HepG2 (cell line): ENCODE data around the gene HECTD4. TPM values are rescaled to one million over a fixed set of nuclear protein-coding genes. Genes with fewer than 3 reads are reported as not detected.
A peak's percentile ranks its signal among the peaks of the same experiment; 100 is the strongest.

Experiments
- ATF7-NPFF ChIP-seq: sonication (generic); formaldehyde crosslinking; IDR thresholded peaks from 2 replicates; pipeline ENCODE4 v1.8.1; 2023; ENCODE audit warnings: mild to moderate bottlenecking, low read depth, missing genetic modification reagents, moderate library complexity
- GPN1 ChIP-seq: sonication (generic); formaldehyde crosslinking; IDR thresholded peaks from 2 replicates; pipeline ENCODE4 v1.5.1; 2020; ENCODE audit warnings: missing genetic modification reagents, borderline replicate concordance
- NBN ChIP-seq: fragments of 450-650 bp; conservative IDR thresholded peaks from 2 replicates; pipeline ENCODE4 v1.6.1; 2017
- NFRKB ChIP-seq: fragments of 450-650 bp; IDR thresholded peaks from 2 replicates; pipeline ENCODE4 v1.6.1; 2017
- SIX1 ChIP-seq: sonication (generic); formaldehyde crosslinking; IDR thresholded peaks from 2 replicates; pipeline ENCODE4 v1.4.0; 2020; ENCODE audit warnings: missing genetic modification reagents, borderline replicate concordance
- U2AF1 ChIP-seq: fragments of 200-400 bp; formaldehyde crosslinking; optimal IDR thresholded peaks from 2 replicates; pipeline ENCODE3; 2017; ENCODE audit warnings: mild to moderate bottlenecking, low read depth, low read length
- ZNF160 ChIP-seq: sonication (generic); formaldehyde crosslinking; IDR thresholded peaks from 2 replicates; pipeline ENCODE4 v1.8.0; 2022; ENCODE audit warnings: mild to moderate bottlenecking, inconsistent platforms, missing genetic modification reagents
- ZNF180 ChIP-seq: sonication (generic); formaldehyde crosslinking; IDR thresholded peaks from 2 replicates; pipeline ENCODE4 v1.4.0; 2020; ENCODE audit warnings: low read depth, missing genetic modification reagents, borderline replicate concordance
- ZNF235 ChIP-seq: sonication (generic); formaldehyde crosslinking; IDR thresholded peaks from 2 replicates; pipeline ENCODE4 v1.8.1; 2023; ENCODE audit warnings: mild to moderate bottlenecking, missing genetic modification reagents, borderline replicate concordance
- ZNF292 ChIP-seq: sonication (generic); formaldehyde crosslinking; IDR thresholded peaks from 2 replicates; pipeline ENCODE4 v1.8.1; 2022; ENCODE audit warnings: mild to moderate bottlenecking, low read depth, missing genetic modification reagents, borderline replicate concordance
- ZNF317 ChIP-seq: sonication (generic); formaldehyde crosslinking; IDR thresholded peaks from 2 replicates; pipeline ENCODE4 v1.5.0; 2020; ENCODE audit warnings: mild to moderate bottlenecking, missing genetic modification reagents
- ZNF367 ChIP-seq: sonication (generic); formaldehyde crosslinking; IDR thresholded peaks from 2 replicates; pipeline ENCODE4 v1.4.0; 2020; ENCODE audit warnings: missing genetic modification reagents, borderline replicate concordance
- ZNF460 ChIP-seq: sonication (generic); formaldehyde crosslinking; IDR thresholded peaks from 2 replicates; pipeline ENCODE4 v1.5.1; 2020; ENCODE audit warnings: missing genetic modification reagents, mild to moderate bottlenecking, borderline replicate concordance
- ZNF598 ChIP-seq: sonication (generic); formaldehyde crosslinking; IDR thresholded peaks from 2 replicates; pipeline ENCODE4 v1.5.1; 2020; ENCODE audit warnings: mild to moderate bottlenecking, missing genetic modification reagents, borderline replicate concordance
- ZNF781 ChIP-seq: sonication (generic); formaldehyde crosslinking; IDR thresholded peaks from 2 replicates; pipeline ENCODE4 v1.5.1; 2020; ENCODE audit warnings: borderline replicate concordance, mild to moderate bottlenecking, missing genetic modification reagents; ENCODE audit errors: not compliant biosample characterization
- polyA plus RNA-seq, 8 experiments: library from polyadenylated mRNA; depleted of rRNA in 3 of 8; stranded (reverse) in 7 of 8; unstranded in 1 of 8; fragments of >200 nt; fragmentation: Illumina TruSeq in 4 of 8; extraction: Trizol in 4 of 8; gene quantifications; 2 replicates each; pipeline versions ENCODE4 v1.2.1 to v1.2.3, GENCODE V29; 2011 to 2016; ENCODE audit warnings: low read depth in 4 of 8, missing spikeins in 1 of 8, mixed read lengths in 1 of 8; ENCODE audit not compliant: insufficient read depth in 1 of 8
- total RNA-seq, 5 experiments: library from RNA; depleted of rRNA; stranded (reverse); fragments of >200 nt; fragmentation: Illumina TruSeq; extraction: Trizol; gene quantifications; 2 replicates each; pipeline ENCODE4 v1.2.3, GENCODE V29; 2016; ENCODE audit warnings: low read depth in 1 of 5
- TF ChIP-seq, protein P1 (sequence below): sonication (generic); formaldehyde crosslinking; IDR thresholded peaks from 2 replicates; pipeline ENCODE4 v1.4.0; 2020; ENCODE audit warnings: missing genetic modification reagents, mild to moderate bottlenecking, borderline replicate concordance
- TF ChIP-seq, protein P2 (sequence below): sonication (generic); formaldehyde crosslinking; IDR thresholded peaks from 2 replicates; pipeline ENCODE4 v1.8.0; 2022; ENCODE audit warnings: mild to moderate bottlenecking, missing genetic modification reagents; ENCODE audit not compliant: insufficient replicate concordance
- TF ChIP-seq, protein P3 (sequence below), 2 experiments: fragments of 450-650 bp in 1 of 2; sonication (generic) in 1 of 2; formaldehyde crosslinking; IDR thresholded peaks; 2 replicates each; pipeline versions ENCODE4 v1.5.0 to v1.8.0; 2020 to 2022; ENCODE audit warnings: mild to moderate bottlenecking in 1 of 2, missing genetic modification reagents in 1 of 2
- TF ChIP-seq, protein P4 (sequence below): IDR thresholded peaks from 2 replicates; pipeline ENCODE4 v1.6.1; 2016; ENCODE audit warnings: mild to moderate bottlenecking
- TF ChIP-seq, protein P5 (sequence below): sonication (generic); formaldehyde crosslinking; IDR thresholded peaks from 2 replicates; pipeline ENCODE4 v1.9.0; 2021; ENCODE audit warnings: missing genetic modification reagents, mild to moderate bottlenecking, borderline replicate concordance

The HECTD4 gene
- total and polyA plus RNA-seq, 2 of the 13 experiments (the other 11 are each of a cell fraction or from before 2014, with no cell fraction given), result 9.0 to 11.4 TPM

DNA sequence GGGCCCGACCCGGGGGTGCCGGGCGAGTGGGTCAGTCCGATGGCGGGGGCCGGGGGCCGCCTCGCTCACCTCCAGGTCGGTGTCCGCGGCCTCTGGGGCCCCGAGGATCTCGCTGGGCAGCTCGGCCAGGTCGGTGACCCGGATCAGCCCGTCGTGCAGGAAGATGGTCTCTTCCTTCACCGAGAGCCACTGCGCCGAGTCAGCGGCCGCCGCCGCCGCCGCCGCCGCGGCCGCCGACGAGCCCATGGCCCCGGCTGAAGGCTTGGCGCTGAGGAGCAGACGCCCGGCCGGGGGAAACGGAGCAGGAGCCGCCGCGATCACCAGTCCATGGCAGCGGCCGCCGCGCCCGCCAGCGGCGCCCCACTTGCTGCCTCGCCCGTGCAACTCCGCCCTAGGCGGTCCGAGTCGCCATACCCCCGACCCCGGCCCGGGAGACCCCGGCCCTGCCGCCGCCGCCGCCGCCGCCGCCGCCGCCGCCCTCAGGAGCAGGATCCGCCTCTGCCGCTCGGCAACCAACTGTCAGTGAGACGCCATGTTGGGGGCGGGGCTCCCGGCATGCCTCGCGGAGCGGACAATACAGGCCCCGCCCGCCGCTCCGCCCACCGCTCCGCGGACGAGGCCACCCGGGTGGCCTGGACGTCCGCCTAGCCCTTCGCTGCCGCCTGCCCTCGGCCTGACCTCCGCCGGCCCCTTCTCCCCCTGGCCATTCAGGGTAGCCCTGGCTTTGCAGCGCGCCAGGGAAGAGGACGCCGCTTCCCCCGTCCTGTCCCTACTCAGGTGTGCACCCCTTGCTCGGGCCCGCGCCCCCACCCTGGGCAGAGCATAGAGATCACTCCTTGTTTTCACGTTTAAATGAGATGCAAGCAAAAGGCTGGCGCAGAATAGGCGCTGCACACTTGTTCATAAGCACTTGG, at the start of gene HECTD4 (continued):
- TF ChIP-seq, protein P1, sequence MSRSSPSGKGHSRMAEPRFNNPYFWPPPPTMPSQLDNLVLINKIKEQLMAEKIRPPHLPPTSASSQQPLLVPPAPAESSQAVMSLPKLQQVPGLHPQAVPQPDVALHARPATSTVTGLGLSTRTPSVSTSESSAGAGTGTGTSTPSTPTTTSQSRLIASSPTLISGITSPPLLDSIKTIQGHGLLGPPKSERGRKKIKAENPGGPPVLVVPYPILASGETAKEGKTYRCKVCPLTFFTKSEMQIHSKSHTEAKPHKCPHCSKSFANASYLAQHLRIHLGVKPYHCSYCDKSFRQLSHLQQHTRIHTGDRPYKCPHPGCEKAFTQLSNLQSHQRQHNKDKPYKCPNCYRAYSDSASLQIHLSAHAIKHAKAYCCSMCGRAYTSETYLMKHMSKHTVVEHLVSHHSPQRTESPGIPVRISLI (CRISPR knock-in tag), result peak; percentile 53; the same call in 1 of the 2 replicates
- TF ChIP-seq ZNF460, result no peak
- peak; percentile 40 for TF ChIP-seq ZNF235
- TF ChIP-seq, protein P2, sequence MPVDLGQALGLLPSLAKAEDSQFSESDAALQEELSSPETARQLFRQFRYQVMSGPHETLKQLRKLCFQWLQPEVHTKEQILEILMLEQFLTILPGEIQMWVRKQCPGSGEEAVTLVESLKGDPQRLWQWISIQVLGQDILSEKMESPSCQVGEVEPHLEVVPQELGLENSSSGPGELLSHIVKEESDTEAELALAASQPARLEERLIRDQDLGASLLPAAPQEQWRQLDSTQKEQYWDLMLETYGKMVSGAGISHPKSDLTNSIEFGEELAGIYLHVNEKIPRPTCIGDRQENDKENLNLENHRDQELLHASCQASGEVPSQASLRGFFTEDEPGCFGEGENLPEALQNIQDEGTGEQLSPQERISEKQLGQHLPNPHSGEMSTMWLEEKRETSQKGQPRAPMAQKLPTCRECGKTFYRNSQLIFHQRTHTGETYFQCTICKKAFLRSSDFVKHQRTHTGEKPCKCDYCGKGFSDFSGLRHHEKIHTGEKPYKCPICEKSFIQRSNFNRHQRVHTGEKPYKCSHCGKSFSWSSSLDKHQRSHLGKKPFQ (CRISPR knock-in tag), result peak; percentile 54
- TF ChIP-seq ZNF367 (CRISPR knock-in tag), result no peak
- TF ChIP-seq NFRKB, result no peak
- TF ChIP-seq ZNF598 (CRISPR knock-in tag), result no peak
- no peak for TF ChIP-seq U2AF1
- no peak for TF ChIP-seq SIX1
- TF ChIP-seq, protein P3, sequence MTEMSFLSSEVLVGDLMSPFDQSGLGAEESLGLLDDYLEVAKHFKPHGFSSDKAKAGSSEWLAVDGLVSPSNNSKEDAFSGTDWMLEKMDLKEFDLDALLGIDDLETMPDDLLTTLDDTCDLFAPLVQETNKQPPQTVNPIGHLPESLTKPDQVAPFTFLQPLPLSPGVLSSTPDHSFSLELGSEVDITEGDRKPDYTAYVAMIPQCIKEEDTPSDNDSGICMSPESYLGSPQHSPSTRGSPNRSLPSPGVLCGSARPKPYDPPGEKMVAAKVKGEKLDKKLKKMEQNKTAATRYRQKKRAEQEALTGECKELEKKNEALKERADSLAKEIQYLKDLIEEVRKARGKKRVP (CRISPR knock-in tag; IDR thresholded peaks at IDR 0.05), result 0 out of 4 replicates have a peak, but pooled peaks of 1 of the 2 experiments have one; percentile 60
- peak; percentile 67; the same call in 1 of the 2 replicates for TF ChIP-seq ATF7-NPFF (CRISPR knock-in tag)
- TF ChIP-seq, protein P4, sequence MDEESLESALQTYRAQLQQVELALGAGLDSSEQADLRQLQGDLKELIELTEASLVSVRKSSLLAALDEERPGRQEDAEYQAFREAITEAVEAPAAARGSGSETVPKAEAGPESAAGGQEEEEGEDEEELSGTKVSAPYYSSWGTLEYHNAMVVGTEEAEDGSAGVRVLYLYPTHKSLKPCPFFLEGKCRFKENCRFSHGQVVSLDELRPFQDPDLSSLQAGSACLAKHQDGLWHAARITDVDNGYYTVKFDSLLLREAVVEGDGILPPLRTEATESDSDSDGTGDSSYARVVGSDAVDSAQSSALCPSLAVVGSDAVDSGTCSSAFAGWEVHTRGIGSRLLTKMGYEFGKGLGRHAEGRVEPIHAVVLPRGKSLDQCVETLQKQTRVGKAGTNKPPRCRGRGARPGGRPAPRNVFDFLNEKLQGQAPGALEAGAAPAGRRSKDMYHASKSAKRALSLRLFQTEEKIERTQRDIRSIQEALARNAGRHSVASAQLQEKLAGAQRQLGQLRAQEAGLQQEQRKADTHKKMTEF (CRISPR knock-in tag), result peak; percentile 81
- TF ChIP-seq ZNF292 (CRISPR knock-in tag), result no peak
- TF ChIP-seq ZNF160, result no peak
- no peak for TF ChIP-seq ZNF180 (CRISPR knock-in tag)
- no peak for TF ChIP-seq GPN1
- no peak for TF ChIP-seq ZNF781 (CRISPR knock-in tag)
- TF ChIP-seq ZNF317 (CRISPR knock-in tag), result peak; percentile 56; the same call in 1 of the 2 replicates
- TF ChIP-seq, protein P5, sequence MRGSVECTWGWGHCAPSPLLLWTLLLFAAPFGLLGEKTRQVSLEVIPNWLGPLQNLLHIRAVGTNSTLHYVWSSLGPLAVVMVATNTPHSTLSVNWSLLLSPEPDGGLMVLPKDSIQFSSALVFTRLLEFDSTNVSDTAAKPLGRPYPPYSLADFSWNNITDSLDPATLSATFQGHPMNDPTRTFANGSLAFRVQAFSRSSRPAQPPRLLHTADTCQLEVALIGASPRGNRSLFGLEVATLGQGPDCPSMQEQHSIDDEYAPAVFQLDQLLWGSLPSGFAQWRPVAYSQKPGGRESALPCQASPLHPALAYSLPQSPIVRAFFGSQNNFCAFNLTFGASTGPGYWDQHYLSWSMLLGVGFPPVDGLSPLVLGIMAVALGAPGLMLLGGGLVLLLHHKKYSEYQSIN, result no peak
- TF ChIP-seq NBN, result no peak
